GM21529 (cell line): ENCODE measurements around the gene NKX2-4.
"Not testable (repeated sequence)": the region's sequence is repeated elsewhere in the genome, so short reads cannot be mapped to it uniquely, and the experiment has no call there.

ENCODE experiments used
- ATAC-seq: cut with Tn5 transposase; IDR thresholded peaks from one replicate; pipeline ENCODE4 v1.9.1; 2021; ENCODE audit not compliant: unreplicated experiment

NKX2-4 gene

GRCh38 chr20:21394551-21394950 is 2.8 kb downstream of the NKX2-4 start:
- ATAC-seq, result no peak

GRCh38 chr20:21393816-21394519 is 3.4 kb downstream of the NKX2-4 start:
- ATAC-seq, result no peak

DNA sequence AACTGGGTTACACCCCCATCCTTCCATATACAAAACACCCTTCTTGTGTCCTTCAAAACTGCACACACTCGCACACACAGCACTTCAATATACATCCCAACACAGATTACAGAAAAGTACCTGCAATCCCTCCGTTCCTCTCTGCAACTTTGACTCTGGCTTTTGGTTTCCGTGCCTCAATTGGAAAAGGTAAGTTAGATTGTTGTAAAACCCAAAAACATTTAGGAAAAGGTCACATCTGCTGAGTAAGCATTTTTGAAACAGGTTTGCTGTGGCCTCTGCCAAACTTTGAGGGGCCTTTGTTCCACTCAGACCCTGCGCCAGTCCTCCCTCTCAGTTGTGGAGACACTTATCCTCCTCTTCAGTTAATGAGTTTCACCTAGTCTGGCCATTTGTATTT is 4.2 kb downstream of the NKX2-4 start:
- no peak for ATAC-seq

GRCh38 chr20:21391972-21392352 is 5.4 kb downstream of the NKX2-4 start:
- ATAC-seq, result no peak

GRCh38 chr20:21391185-21391971 is 5.9 kb downstream of the NKX2-4 start:
- no peak for ATAC-seq

DNA sequence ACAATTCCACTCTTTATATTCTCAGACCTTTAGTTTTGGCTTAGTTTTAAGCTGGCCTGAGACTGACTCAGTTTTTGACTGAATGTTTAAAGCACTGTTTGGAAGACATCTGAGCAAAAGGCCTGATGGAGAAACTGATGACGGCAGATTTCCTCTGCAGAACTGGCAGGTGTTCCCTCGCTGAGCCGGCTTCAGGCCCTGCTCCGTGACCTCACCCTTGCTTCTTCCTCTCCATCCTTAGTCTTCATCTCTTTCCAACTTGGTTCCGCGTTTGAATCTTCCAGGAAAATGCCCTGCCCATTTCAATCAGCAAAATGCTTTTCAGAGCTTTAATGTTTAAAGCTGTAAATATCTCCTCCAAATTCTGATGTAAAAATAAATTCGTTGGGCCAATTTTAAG is 6.6 kb downstream of the NKX2-4 start:
- ATAC-seq, result no peak

DNA sequence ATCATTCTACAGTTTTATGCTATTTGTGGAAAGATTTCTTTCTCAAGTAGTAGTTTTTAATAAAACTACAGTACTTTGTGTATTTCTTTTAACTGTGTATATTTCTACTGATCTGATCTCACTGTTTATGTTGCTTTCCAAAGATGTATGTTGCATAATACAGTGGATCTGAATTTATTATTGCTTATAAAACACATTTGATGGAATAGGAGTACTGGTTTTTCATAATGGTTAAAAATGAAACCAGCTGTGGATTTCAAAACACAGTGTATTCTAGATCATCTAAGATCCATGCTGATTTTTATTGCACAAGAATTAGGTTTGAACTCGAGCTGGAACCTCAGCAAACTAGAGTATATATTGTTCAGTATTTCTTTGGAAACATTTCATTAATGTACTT is 8.0 kb downstream of the NKX2-4 start:
- ATAC-seq, result no peak

DNA sequence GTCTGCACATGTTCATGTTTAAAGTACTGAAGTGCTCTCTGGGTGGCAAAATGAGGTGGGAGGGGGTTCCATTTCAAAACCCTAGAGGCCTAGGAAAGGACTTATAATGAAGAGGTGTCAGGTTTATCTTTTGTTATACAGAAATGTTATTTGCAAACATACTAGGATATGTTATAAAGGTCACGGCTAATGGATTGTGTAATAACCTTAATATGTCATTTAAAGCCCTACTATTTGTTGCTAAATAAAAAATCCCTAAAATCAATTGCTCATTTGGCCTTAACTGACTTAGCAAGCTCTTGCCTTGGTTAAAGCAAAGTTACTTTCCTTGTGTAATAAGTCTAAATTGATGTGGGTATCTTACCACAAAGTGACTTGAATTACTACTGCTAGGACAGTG is 8.8 kb downstream of the NKX2-4 start:
- no peak for ATAC-seq

DNA sequence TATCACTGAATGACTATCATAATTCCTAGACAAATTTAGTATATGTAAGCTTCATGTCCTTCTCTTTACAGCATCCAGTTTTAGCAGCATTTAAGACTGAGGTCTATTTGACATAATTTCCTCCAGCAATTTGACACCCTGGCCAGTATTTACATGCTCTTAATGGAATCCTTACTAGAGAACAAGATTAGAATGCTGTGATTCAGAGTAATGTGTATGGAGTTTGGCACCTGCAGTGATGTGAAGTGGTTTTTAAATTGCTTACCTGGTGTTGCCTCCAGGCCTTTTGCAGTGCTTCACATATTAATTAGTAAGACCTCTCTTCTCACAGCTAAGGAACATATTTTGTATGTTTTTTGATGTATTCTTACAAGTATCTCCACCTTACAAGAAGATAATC is 9.8 kb downstream of the NKX2-4 start:
- ATAC-seq, result no peak

DNA sequence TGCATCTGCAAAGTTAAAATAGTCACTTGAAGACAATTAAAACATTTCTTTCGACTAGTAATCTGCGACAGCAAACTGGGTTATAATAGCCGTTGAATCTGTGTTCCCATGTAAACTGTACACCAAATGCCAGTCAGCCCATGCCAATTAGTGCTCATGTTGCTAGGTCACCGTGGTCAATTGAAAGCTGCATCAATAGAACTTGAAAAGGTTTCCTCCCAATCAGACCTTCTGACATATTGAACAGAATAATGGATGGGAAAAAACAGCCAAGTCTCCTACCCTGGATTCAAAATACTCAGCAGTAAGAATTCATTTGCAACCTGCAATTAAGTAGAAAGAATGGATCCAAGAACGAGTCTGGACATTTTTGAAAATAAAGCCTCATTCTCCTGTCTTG is 11.2 kb downstream of the NKX2-4 start:
- ATAC-seq, result no peak

DNA sequence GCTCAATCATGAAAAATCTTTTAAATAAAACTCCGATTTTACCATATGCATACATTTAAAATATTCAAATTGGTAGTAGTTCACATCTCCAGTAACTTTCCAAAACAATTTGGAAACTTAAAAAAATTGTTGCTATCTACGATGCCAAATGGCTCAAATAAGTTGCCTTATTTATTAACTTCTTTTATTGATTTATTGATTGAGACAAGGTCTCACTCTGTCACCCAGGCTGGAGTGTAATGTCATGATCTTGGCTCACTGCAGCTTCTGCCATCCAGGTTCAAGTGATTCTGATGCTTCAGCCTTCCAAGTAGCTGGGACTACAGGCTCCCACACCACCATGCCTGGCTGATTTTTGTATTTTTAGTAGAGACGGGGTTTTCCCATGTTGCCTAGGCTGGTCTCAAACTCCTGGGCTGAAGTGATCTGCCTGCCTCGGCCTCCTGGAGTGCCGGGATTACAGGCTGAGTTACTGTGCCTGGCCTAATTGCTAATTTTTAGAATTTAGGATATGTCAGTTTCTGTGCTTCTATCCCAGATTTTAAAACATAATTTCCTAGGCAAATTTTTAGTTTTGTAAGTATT is 12.9 kb downstream of the NKX2-4 start:
- no peak for ATAC-seq

DNA sequence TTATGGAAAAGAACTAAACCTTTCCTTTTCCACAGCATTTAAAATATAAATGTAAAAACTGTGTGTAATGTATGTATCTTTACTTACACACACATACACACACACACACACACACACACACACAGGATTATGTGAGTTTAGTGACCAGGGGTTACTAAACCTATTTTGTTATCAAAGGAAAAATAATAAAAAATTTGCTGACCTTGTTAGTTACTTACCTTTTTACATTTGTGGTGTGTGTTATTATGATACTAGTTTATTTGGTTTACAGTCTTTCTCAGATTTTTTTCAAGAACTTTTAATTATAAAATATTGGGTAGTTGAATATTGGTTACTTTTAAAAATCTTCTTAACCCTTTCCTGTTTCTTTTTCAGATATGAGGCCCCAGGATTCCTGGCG is 15.7 kb downstream of the NKX2-4 start:
- ATAC-seq, result no peak

GRCh38 chr20:21380711-21381110 is 16.6 kb downstream of the NKX2-4 start:
- ATAC-seq, result no peak

DNA sequence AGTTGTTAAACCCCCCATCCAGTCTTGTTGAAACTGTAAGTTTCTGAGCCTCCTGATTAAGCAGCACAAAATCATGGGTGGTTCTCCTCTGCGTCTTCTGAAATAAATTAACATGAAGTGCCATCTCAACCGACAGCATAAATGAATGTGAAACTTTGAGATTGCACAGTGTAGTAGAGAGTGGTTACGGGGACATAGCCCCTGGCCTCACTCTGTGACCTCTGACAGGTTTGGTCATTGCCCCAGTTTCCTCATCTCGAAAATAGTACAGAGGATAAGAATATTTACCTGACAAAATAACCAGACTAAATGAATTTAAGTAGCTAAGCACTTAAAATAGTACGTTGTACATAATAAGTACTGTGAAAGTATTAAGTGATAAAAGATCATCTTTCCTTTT is 19.1 kb downstream of the NKX2-4 start:
- no peak for ATAC-seq

GRCh38 chr20:21377701-21378100 is 19.6 kb downstream of the NKX2-4 start:
- ATAC-seq, result no peak

- ATAC-seq, result no peak
Measured at GRCh38 chr20:21376626-21377025, 20.7 kb downstream of the NKX2-4 start.

DNA sequence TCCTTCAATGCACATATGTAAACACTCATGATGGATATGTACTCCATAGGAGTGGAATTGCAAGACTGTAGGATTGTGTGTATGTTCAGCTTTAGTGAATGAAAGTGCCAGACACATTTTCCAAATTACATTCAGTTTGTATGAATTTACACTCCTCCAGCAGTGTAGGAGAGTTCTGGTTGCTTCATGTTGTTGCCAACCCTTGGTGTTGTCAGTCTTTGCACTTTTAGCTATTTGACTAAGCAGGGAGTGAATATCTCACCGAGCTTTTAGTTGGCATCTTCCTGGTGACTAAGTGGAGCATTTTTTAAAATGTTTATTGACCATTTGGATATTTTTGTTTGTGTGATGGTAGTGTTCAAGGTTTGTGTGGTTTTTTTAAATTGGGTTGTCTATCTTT is 23.9 kb downstream of the NKX2-4 start:
- ATAC-seq, result no peak

DNA sequence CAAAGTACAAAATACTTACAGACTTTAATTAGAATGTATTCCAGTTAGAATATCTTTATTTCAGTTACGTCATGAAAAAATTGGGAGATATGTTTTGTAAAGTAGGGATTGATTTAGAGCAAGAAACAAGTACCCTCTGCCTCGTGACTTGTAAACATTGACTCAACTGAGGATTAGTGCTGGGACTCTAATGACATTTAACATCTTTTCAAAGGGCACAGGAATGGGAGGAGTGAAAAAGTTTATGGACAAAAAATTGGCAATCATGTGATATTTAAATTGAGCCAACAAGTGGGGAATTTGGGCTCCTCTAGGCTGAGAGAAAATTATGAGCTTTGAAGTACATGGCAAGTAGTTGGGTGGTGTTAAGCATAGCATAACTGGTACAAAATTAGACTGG is 25.3 kb downstream of the NKX2-4 start:
- ATAC-seq, result no peak

DNA sequence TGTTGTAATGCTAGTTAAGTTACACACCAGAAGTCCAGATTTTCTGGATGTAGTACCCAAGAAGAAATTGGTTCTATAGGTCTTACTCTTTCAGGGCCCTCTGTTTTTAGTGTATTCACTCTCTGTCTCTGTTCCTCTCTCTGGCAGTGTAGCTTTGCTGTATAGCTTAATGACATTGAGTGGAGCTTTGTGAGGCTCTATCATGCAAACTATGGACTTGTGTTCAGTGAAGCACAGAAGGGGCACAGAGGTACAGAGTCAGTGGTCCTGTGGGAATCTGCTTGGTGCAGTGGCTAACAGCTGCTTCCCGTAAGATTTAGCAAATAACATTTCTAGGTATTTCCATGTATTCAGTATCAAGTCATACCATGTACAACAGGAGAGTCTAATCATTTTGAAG is 26.1 kb downstream of the NKX2-4 start:
- no peak for ATAC-seq

GRCh38 chr20:21368791-21369190 is 28.5 kb downstream of the NKX2-4 start:
- ATAC-seq, result no peak

- ATAC-seq, result not testable (repeated sequence)
Measured at GRCh38 chr20:21366273-21366672, 31.1 kb downstream of the NKX2-4 start.

- ATAC-seq, result no peak
Measured at GRCh38 chr20:21365771-21366170, 31.6 kb downstream of the NKX2-4 start.
